GM21381 (cell line): Measurements from ENCODE around the gene MUC4.

ENCODE experiments used
- ATAC-seq: cut with Tn5 transposase; IDR thresholded peaks from one replicate; pipeline ENCODE4 v1.9.1; 2021; ENCODE audit warnings: mild to moderate bottlenecking, moderate library complexity; ENCODE audit not compliant: unreplicated experiment

The MUC4 gene, protein sequence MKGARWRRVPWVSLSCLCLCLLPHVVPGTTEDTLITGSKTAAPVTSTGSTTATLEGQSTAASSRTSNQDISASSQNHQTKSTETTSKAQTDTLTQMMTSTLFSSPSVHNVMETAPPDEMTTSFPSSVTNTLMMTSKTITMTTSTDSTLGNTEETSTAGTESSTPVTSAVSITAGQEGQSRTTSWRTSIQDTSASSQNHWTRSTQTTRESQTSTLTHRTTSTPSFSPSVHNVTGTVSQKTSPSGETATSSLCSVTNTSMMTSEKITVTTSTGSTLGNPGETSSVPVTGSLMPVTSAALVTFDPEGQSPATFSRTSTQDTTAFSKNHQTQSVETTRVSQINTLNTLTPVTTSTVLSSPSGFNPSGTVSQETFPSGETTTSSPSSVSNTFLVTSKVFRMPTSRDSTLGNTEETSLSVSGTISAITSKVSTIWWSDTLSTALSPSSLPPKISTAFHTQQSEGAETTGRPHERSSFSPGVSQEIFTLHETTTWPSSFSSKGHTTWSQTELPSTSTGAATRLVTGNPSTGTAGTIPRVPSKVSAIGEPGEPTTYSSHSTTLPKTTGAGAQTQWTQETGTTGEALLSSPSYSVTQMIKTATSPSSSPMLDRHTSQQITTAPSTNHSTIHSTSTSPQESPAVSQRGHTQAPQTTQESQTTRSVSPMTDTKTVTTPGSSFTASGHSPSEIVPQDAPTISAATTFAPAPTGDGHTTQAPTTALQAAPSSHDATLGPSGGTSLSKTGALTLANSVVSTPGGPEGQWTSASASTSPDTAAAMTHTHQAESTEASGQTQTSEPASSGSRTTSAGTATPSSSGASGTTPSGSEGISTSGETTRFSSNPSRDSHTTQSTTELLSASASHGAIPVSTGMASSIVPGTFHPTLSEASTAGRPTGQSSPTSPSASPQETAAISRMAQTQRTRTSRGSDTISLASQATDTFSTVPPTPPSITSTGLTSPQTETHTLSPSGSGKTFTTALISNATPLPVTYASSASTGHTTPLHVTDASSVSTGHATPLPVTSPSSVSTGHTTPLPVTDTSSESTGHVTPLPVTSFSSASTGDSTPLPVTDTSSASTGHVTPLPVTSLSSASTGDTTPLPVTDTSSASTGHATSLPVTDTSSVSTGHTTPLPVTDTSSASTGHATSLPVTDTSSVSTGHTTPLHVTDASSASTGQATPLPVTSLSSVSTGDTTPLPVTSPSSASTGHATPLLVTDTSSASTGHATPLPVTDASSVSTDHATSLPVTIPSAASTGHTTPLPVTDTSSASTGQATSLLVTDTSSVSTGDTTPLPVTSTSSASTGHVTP (N-terminal part only)

DNA sequence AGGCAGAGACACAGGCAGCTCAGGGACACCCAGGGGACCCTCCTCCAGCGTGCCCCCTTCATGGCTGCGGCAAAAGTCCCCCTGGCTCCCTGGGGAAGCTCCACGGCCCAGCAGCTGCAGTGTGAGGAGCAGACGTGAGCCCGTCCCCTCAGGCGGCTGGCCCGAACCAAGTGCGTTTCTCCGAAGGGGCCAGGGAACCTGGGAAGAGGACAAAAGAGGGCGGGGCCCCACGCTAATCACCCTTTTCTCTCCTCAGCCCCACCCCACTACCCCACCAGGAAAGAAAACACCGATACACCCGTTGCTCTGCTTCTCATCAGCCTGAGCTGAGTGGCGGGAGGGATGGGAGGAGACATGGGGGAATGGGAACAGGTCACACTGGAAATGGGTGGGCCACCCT is at the start of gene MUC4:
Gene MUC4 (minus strand): TSS at position 174 of the 400 bp plus-strand sequence. CDS start 112 bp downstream, at position 62.
- no peak for ATAC-seq

DNA sequence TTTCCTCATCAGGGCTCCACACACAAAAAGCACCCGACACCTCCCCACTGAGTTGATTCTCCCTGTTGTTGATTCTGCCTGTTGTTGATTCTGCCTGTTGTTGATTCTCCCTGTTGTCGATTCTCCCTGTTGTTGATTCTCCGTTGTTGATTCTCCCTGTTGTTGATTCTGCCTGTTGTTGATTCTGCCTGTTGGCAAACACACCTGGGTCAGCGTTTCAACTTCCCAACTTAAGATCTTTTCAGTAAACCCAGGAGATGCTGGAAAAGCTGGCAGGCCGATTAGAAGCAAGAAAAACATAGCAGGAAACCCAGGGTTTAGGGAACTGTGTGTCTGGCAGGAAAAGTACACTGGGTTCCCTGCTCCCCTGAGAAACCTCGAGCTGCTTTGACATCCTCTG is 48.7 kb upstream of the MUC4 start:
- no peak for ATAC-seq

DNA sequence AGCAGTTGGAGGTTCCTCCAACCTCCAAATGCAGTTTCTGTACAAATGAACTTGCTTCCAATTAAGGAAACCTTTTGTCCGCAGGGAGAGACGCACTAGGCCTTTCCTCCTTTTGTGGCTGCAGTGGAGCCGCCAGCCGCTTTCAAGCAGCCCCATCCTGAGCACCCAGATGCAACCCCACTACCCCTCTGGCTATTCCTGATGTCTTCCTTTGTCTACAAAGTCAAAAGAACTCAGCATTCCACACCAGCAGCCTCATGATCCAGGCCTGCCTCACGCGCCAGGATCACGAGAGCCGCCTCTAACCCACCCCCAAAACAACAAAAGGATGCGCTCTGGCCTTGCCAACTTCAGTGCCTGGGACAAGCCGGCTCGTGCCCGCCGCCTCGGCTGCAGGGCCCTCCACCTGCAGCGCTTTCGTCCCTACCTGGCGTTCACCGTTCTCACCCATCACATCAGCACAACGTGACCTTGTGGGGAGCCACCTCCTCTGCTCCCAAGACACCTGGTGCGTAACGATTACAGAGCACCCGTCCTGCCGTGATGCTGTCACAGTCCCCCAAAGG is 48.2 kb upstream of the MUC4 start:
- no peak for ATAC-seq

DNA sequence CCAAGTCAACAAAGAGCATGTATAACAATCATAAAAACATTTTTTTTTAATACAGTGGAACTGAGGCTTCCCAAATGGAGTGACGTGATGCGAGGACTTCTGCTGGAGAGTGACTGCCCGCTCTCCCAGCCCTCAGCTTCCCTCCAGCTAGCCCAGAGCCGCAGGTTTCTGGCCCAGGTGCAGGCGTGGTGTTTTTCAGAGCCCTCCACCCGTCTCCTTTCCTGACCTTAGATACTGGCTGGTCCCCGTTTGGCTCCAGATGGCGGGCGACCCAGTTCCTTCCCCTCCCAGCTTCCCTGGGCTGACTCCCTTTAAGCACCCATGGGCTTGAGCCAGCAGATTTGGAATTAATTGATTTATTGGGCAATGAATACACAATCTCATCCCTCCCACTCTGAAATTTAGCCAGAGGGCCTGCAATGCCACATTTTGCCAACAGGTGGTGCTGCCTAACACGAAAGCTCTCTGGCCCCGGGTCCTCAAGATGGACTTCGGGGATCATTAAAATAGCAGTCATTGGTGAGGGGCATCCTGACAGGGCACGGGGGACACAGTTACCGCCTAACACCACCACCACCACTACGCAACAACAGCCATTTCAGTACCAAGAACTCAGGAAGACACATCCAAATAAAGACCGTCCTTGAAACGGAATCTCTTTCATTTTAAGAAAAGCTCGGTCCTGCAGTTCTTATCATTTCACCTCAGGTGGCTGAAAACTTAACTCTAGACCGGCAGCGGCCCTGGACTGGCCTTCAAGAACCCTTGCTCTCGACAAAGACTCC is 47.5 kb upstream of the MUC4 start:
- ATAC-seq = no peak

DNA sequence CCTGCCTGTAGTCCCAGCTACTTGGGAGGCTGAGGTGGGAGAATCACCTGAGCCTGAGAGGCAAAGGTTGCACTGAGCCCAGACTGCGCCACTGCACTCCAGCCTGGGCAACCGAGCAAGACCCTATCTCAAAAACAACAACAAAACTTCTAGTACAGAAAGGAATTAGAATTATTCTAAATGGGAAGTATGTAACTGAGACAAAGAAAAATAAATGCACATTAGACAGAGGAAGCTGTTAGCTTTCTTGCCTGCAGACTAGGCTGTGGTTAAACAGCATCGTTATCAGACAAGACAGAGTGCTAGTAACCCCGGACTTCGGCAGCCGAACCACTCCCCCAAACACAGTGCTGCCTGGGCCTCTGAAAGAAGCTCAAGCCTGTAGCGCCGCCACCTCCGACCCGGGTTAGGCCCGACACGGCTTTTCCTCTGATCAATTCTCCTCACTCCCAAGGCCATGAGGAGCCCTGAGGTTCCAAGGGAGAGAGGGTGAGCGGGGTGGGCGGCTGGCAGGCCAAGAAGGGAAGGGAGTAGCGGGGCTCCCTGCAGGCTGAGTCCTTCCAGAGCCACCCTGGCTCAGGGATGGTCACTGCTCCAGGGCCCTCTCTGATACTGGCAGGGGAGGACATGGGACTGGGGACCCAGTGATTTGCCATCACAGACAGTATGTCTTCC is 44.8 kb upstream of the MUC4 start:
- no peak for ATAC-seq

DNA sequence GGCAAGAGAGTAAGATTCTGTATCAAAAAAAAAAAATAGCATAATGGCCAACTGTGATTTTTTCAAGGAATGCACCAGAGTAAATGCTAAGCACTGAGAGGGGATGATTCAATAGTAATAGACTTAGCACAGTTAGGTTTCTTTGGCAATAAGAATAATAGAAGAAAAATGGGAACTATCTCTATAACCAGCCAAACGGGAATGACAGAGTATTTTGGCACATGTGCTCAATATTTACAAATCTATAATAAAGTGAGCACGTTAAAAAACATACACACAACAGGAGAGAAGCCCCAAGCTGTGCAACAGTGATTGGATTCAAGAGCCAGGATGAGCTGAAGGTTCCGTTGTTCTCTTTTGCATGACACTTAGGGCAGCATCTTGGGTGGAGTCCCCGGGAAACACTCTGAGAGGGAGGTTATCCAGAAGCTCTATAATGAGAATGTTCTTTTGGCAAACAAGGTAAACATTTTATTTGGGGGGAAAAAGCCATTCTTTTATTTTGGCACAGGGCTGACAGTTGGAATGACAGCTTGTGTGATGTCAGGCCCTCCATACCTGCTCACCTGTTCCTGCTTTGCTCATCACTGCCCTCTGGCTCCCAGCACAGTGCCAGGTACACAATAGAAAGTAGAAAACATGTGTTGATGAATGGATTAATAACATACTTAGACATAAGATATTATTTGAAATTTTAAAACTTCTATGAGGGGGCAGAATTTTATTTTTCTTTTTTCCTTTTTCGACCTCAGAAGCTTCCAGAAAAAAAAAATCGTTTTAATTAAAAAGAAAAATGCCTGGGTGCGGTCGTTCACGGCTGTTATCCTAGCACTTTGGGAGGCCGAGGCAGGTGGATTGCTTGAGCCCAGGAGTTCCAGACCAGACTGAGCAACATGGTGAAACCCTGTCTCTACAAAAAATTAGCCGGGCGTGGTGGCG is 44.0 kb upstream of the MUC4 start:
- ATAC-seq = no peak

DNA sequence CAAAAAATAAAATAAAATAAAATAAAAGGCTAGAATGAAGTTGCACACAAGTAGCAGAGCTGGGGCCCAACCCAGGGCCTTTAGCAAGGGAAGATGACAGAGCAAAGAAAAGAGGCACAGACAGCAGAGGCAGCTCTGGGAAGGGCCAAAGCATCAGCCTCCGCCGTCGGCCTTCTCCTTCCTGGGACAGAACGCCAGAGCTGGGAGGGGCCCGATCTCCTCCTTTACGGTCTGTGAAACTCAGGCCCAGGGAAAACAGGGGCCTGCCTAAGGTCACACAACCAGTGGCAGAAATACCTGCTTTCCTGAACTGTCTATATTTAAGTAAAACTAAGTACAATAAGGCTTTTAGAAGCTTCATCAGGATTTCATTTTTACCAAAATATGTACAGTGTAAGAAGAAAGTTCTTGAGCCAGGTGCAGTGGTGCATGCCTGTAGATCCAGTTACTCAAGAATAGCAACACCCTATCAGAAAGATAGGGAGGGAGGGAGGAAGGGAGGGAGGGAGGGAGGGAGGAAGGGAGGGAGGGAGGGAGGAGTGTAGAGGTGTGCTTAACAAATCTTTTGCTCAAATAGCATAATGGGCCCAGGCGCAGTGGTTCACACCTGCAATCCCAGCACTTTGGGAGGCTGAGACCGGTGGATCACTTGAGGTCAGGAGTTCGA is 43.0 kb upstream of the MUC4 start:
- ATAC-seq = no peak

DNA sequence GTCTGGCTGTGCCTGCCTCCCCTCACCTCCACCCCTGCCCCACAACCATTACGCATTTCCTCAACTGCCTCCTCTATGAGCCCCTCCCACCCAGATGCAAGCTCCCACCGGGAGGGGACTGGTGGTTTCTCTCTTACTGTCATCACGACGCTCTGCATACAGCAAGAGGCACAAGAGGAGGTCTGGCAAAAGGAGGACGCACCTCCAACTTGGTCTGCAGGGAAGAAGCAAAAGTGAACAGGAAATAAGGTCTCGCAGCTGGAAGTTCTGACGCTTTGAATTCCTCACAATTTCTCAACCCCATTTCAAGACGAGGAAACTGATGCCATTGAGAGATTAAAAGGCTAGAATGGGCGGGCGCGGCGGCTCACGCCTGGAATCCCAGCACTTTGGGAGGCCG is 42.3 kb upstream of the MUC4 start:
- no peak for ATAC-seq

DNA sequence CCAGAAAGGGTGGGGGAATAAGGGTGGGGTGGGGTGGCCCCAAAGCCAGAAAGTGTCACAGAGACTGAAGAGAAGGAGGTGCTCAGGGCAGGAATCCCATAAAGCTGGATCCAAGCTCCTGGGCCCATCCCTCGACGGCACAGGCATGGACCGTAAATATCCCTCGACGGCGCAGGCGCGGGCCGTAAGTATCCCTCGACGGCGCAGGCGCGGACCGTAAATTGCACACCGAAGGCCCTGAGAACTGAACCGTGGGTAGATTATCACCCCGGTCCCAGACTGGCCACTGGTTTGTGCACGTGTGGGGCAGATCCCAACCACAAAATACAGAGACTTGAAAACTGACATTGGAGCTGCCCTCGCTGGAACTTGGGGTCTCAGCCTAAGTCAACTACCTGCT is 41.3 kb upstream of the MUC4 start:
- ATAC-seq = no peak

DNA sequence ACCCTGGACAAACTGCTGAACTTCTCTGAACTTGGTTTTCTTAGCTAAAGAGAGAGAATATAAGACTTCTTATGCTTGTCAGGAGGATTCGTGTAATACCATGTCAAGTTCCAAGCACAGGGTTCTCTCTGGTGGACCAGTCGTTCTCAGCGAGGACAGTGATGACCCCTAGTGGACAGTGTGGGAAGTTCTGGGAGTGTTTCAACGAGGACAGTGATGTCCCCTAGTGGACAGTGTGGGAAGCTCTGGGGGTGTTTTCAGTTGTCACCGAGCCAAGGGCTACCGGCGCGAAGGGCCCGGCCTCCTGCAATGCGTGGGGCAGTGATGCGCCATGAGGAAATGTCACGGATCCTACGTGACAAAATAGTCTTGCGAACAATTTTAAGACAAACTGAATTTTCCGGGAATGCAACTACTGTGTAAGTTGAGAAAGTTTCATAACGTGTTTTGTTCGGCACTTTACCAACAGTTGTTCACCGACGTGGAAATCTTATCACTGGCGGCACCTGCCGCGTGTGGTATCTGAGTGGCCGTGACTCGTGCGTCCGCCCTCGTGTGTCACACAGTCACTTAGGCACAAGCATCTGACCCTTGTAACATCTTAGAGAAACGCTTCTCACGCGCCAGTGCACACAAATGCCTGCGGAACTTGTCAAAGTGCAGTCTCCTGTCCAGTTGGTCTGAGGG is 39.3 kb upstream of the MUC4 start:
- ATAC-seq = peak; percentile 93

DNA sequence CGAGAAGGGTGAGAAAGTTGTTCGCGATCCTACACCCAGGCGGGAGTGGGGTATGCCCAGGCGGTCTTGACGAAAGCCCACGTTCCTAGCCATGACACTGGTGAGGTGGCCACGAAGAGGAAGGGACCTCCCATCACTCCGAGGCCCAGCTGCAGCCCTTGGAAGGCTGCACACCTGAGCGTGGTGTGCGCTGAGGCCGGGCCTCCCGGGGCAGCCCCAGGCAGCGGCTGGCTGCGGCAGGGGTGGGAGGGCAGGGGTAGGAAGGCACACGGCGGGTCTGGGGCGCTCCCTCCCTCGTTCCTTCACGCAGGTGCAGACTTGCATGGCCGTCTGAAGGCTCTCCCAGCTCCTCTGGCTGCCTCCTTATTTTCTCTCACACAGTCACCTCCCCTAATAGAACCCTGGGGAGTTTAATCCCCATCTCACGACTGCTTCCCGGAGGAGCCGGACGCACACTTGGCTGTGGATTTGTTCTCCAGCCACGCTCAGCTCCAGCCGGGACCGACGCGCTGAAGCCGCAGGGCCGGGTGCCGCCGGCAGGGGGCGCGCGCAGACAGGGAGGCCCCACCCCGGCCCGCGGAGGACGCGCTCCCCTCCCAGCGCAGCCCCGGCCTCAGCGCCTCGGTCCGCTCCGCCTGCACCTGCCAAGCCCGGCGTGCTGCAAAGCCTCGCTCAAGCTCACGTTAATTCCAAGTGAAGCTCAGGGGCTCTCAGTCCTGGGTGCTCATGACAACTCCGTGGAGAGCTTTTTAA is 37.8 kb upstream of the MUC4 start:
- no peak for ATAC-seq

DNA sequence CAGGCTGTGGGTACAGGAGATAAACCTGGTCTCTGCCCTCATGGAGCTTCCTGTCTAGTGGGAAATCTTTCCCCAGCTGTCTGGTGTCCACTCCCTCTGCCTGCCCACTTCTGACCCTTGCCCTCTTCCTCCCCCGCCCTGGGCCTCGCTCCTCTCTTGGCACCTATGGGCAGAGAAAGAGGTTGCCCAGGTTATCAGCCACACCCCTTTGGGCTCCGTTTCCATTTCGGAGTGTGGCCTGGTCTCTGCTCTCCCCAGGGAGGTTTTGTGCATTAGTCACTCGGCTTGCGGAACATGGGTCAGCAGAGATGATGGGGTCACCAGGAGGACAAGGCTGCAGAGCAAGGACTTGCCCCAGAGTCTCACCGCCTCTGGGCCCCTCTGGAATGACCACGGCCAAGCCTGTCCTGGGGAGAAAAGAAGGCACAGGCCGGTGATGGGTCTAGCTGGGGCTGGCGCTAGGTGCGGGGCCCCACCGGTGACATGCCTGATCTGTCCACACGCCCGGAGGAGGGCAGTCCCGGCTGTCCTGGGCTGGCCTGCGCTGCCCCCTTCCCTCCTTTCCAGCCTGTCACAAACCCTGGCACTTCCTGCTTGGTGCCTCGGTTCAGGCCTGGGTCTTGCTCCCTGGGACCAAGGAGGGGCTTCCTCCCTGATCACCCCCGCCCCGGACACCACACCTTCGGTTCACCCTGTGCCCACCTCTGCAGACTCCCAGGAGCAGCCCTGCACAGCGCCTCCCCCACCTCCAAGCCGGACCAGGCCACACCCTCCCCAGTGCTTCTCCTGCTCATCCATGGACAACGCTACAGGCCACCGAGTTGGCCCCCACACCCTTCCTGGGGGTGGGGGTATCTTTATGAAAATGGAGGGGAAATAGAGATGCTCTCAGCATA is 35.6 kb upstream of the MUC4 start:
- no peak for ATAC-seq

DNA sequence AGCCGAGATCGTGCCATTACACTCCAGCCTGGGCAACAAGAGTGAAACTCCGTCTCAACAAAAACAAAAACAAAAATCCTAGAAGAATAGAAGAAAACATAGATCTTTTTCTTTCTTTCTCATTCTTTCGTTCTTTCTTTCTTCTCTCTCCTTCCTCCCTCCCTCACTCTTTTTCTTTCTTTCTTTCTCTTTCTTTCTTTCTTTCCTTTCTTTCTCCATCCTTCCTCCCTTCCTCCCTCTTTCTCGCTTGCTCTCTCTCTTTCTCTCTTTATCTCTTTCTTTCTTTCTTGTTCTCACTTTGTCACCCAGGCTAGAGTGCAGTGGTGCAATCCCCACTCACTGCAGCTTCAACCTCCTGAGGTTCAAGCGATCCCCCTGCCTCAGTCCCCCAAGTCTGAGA is 33.8 kb upstream of the MUC4 start:
- no peak for ATAC-seq

DNA sequence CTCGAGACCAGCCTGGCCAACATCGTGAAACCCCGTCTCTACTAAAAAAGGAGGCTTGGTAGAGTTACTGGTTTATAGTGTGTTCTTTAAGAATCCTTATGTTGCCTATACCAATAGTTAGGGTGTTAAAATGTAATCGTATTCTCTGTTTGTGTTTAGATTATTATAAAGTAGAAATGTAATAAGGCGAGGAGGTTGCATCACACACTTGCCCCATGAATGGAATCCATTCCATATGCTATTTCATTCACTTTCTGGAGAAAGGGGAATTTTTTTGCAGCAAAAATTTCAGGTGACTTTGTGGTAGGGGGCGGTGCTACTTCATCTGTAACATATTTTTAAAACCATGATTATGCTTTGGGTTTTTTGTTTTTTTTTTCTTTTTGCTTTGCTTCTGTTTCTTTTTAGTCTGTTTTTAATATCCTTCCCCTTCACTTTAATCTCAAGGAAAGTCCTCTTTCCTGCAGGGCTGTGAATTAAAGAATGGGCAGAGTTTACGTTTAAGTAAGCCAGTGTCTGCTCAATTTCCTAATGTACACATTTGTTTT is 33.0 kb upstream of the MUC4 start:
- no peak for ATAC-seq

DNA sequence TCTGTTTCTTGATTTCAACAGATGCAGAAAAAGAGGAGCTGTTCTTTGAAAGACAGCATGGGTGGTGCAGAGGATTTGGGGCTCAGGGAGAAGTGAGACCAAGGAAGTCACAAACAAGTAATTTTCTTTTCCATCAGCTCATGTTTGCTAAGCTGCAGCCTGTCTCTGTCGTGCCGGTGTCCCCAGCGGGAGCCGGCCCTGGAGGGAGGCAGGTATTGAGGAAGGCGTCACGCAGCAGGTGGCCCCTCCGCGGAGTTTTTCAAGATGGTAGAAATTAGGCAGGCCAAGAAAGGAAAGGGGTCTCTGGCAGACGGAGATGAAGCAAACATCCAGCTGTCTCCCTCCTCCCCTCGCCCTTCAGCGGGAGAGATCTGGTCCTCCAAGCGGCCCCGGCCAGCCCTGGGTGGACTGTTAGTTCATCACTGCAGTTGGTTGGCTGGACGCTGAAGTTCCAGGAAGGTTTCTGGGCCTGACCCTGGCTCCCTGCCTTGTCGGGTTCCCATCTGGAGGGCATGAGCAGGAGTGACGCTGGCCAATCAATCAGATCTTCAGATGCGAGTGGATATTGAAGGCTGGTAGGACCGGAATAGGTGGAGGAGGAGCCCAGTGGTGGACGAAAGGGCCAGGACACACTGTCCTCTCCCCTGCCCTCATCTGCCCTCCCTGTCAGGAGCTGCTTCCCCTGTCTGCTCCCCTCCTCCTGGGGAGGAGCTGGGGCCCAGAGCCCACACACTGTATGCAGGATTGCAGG is 27.7 kb upstream of the MUC4 start:
- no peak for ATAC-seq
